GM12878 (cell line): ENCODE data around the gene OLA1. TPM values are rescaled to one million over a fixed set of nuclear protein-coding genes. Genes with fewer than 3 reads are reported as not detected.

ENCODE experiments used
- ATAC-seq: fragments of 200-7000 bp; cut with Tn5 transposase; 3 replicates; pipeline ENCODE4 v1.9.1; 2020; ENCODE audit warnings: mild to moderate bottlenecking, moderate library complexity
- BruUV-seq: library from RNA; stranded (reverse); fragments of 400-500 nt; replicated peaks from 2 replicates; lab custom pipeline; 2021; lab: Mats Ljungman, UMichigan
- CTCF ChIA-PET: fragments of 300-600 bp; sonication (Branson Sonifier 250); formaldehyde crosslinking; extraction: SDS; loops from one replicate; lab custom pipeline; 2021; ENCODE audit warnings: inconsistent platforms; lab: Yijun Ruan, JAX
- POLR2A ChIA-PET: fragments of 350-600 bp; formaldehyde crosslinking; extraction: SDS; loops from one replicate; lab custom pipeline; 2021; ENCODE audit warnings: inconsistent platforms; lab: Charles Lee
- RAD21 ChIA-PET: fragments of 300-600 bp; sonication (Branson Sonifier 250); formaldehyde crosslinking; loops from one replicate; lab custom pipeline; 2023; ENCODE audit warnings: antibody characterized with exemption; ENCODE audit not compliant: unreplicated experiment; lab: Charles Lee
- SMC1A ChIA-PET: fragments of 300-600 bp; sonication (Branson Sonifier 250); formaldehyde crosslinking; loops from one replicate; lab custom pipeline; 2023; ENCODE audit not compliant: unreplicated experiment, uncharacterized antibody; lab: Charles Lee
- DNase-seq: peaks from one replicate; pipeline ENCODE4 v3.0.0-alpha.2; 2011; ENCODE audit warnings: low read depth, low spot score
- FAIRE-seq: peaks from 3 replicates; lab custom pipeline; 2011; peaks lifted over from hg19 to GRCh38; lab: Jason Lieb, UNC
- H2AFZ ChIP-seq: 2 replicates; pipeline ENCODE4 v1.6.0; 2011; ENCODE audit warnings: low read depth, low read length, control low read depth; ENCODE audit not compliant: control insufficient read depth
- H3K27ac ChIP-seq: 2 replicates; pipeline ENCODE4 v1.5.1; 2011; ENCODE audit warnings: control low read depth; ENCODE audit not compliant: control insufficient read depth, insufficient read depth
- H3K27me3 ChIP-seq, 2 experiments: replicated peaks in 1 of 2; 2 replicates each; pipeline versions ENCODE4 v1.6.0 to v1.6.1; 2011; ENCODE audit warnings: low read length in 1 of 2; ENCODE audit not compliant: control insufficient read depth in 2 of 2, insufficient read depth in 2 of 2
- H3K36me3 ChIP-seq, 2 experiments: 2 replicates each; pipeline ENCODE4 v1.5.1; 2011; ENCODE audit warnings: low read length in 1 of 2; ENCODE audit not compliant: control insufficient read depth in 2 of 2, insufficient read depth in 2 of 2
- H3K4me1 ChIP-seq: 2 replicates; pipeline ENCODE4 v1.6.1; 2011; ENCODE audit warnings: mild to moderate bottlenecking, low read length, moderate library complexity, mixed read lengths; ENCODE audit not compliant: control insufficient read depth, insufficient read depth
- H3K4me2 ChIP-seq: 2 replicates; pipeline ENCODE4 v1.6.0; 2011; ENCODE audit warnings: control low read depth; ENCODE audit not compliant: control insufficient read depth, insufficient read depth
- H3K4me3 ChIP-seq: fragments of 200-600 bp; sonication (generic); 2 replicates; pipeline ENCODE4 v1.5.1; 2016
- H3K79me2 ChIP-seq: 2 replicates; pipeline ENCODE4 v1.6.0; 2011; ENCODE audit warnings: low read length; ENCODE audit not compliant: control insufficient read depth, insufficient read depth
- H3K9ac ChIP-seq: 2 replicates; pipeline ENCODE4 v1.8.0; 2011; ENCODE audit warnings: low read length, control low read depth, mixed read lengths; ENCODE audit not compliant: control insufficient read depth, insufficient read depth
- H3K9me3 ChIP-seq: replicated peaks from 3 replicates; pipeline ENCODE4 v1.5.1; 2011; ENCODE audit warnings: mild to moderate bottlenecking, low read length; ENCODE audit not compliant: control insufficient read depth, insufficient read depth
- H4K20me1 ChIP-seq: 2 replicates; pipeline ENCODE4 v1.6.0; 2011; ENCODE audit not compliant: control insufficient read depth, insufficient read depth
- BACH1 ChIP-seq: fragments of 450-650 bp; IDR thresholded peaks from 2 replicates; pipeline ENCODE4 v1.6.1; 2017; ENCODE audit warnings: mild to moderate bottlenecking, borderline replicate concordance
- E4F1 ChIP-seq: fragments of 450-650 bp; IDR thresholded peaks from 2 replicates; pipeline ENCODE4 v1.6.1; 2018; ENCODE audit warnings: borderline replicate concordance, mild to moderate bottlenecking; ENCODE audit not compliant: partially characterized antibody
- JUNB ChIP-seq: IDR thresholded peaks from 2 replicates; pipeline ENCODE4 v1.6.1; 2016; ENCODE audit warnings: antibody characterized with exemption, mild to moderate bottlenecking
- KLF5 ChIP-seq: fragments of 450-650 bp; IDR thresholded peaks from 2 replicates; pipeline ENCODE4 v1.6.1; 2014; ENCODE audit warnings: mild to moderate bottlenecking; ENCODE audit not compliant: partially characterized antibody
- NFYA ChIP-seq: IDR thresholded peaks from 2 replicates; pipeline ENCODE4 v1.6.1; 2011; ENCODE audit warnings: low read depth, mild to moderate bottlenecking, low read length, improper control_type of control experiment, borderline replicate concordance
- POLR2AphosphoS2 ChIP-seq: IDR thresholded peaks from 2 replicates; pipeline ENCODE4 v1.6.1; 2011; ENCODE audit warnings: low read depth, mild to moderate bottlenecking, low read length, improper control_type of control experiment, moderate library complexity
- POLR2AphosphoS5 ChIP-seq: IDR thresholded peaks from 2 replicates; pipeline ENCODE4 v1.6.1; 2011; ENCODE audit warnings: mild to moderate bottlenecking, low read length, inconsistent platforms
- ZBTB40 ChIP-seq: fragments of 450-650 bp; IDR thresholded peaks from 2 replicates; pipeline ENCODE4 v1.6.1; 2016; ENCODE audit warnings: mild to moderate bottlenecking, moderate library complexity, borderline replicate concordance
- ZNF384 ChIP-seq: IDR thresholded peaks from 2 replicates; pipeline ENCODE4 v1.6.1; 2012; ENCODE audit warnings: low read depth, mild to moderate bottlenecking, low read length, improper control_type of control experiment, borderline replicate concordance
- WGBS: methylation state at CpG from one replicate; pipeline ENCODE4 v1.1.6; 2016; ENCODE audit warnings: low lambda C conversion rate; ENCODE audit not compliant: insufficient replicate concordance, insufficient coverage; ENCODE audit errors: missing lambda C conversion rate; 5-methylcytosine and 5-hydroxymethylcytosine counted together
- in situ Hi-C: fragments of 300-500 bp; cut with MboI; formaldehyde crosslinking; loops from 9 replicates; pipeline ENCODE4 v1.14.3; 2018; ENCODE audit warnings: mixed read lengths
- intact Hi-C: fragments of 100-400 bp; cut with micrococcal nuclease; formaldehyde crosslinking; loops from one replicate; pipeline ENCODE4 v1.14.2; 2022; ENCODE audit not compliant: unreplicated experiment
- polyA plus RNA-seq, 11 experiments: library from polyadenylated mRNA; depleted of rRNA in 4 of 11; unstranded in 6 of 11; stranded (reverse) in 5 of 11; fragments of >200 nt; fragmentation: Nextera tagmentation in 4 of 11; fragmentation: Illumina TruSeq in 1 of 11; extraction: Ambion mirVana in 4 of 11; extraction: Trizol in 1 of 11; gene quantifications; 1 replicate in 1 of 11; 2 replicates in 10 of 11; pipeline versions ENCODE4 v1.2.1 to v1.2.3, GENCODE V29; 2011 to 2016; ENCODE audit warnings: inconsistent platforms in 2 of 11, missing spikeins in 2 of 11, low read depth in 1 of 11
- total RNA-seq, 4 experiments: library from RNA; depleted of rRNA in 3 of 4; stranded (reverse); fragments of >200 nt in 3 of 4; fragmentation: Illumina TruSeq in 1 of 4; extraction: Trizol in 1 of 4; gene quantifications; 2 replicates each; pipeline versions ENCODE4 v1.2.1 to v1.2.3, GENCODE V29; 2013 to 2021
- TF ChIP-seq, protein P1 (sequence below): IDR thresholded peaks from 2 replicates; pipeline ENCODE4 v1.6.1; 2011; ENCODE audit warnings: low read depth, mild to moderate bottlenecking, low read length, moderate library complexity, borderline replicate concordance; ENCODE audit errors: extremely low read depth

Gene OLA1
- total and polyA plus RNA-seq, 10 of the 15 experiments (the other 5 are each of a cell fraction or from before 2014, with no cell fraction given): 107 to 238 (median 142) TPM

GRCh38 chr2:174059178-174059883, 189.0 kb downstream of the OLA1 start:
- no TSS peak for BruUV-seq
- Histone ChIP-seq H3K4me1 (no peaks in the 10 kb centered on the region), H3K4me3 (no peak overlapping the region), H3K9ac (no peak overlapping the region), H3K36me3 (no peaks in the 10 kb centered on the region), H4K20me1 (no peaks in the 10 kb centered on the region), H2AFZ (no peak overlapping the region), H3K79me2 (no peaks in the 10 kb centered on the region), H3K9me3 (peaks cover 1% of the 10 kb centered on the region; the same call in 1 of the 3 replicates), H3K27ac (no peak overlapping the region), H3K4me2 (no peak overlapping the region), H3K27me3 (no peaks in the 10 kb centered on the region)
- WGBS: 38% methylated on average over 6 of the region's 6 CpGs
- CTCF ChIA-PET: interaction anchor here (1.7 kb wide), 1 partner anchor 16 kb away, joined by 4 read pairs; no protein-coding TSS in a partner anchor
- RAD21 ChIA-PET: no interaction called here
- SMC1A ChIA-PET: no interaction called here
- in situ Hi-C loops (no loop called here), intact Hi-C loops (no loop called here)
- no peak for DNase-seq
- POLR2A ChIA-PET: no interaction called here
- no peak for TF ChIP-seq ZNF384
- TF ChIP-seq, protein P1, sequence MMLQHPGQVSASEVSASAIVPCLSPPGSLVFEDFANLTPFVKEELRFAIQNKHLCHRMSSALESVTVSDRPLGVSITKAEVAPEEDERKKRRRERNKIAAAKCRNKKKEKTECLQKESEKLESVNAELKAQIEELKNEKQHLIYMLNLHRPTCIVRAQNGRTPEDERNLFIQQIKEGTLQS: no peak
- no peak for TF ChIP-seq KLF5
- no peak for TF ChIP-seq POLR2AphosphoS5
- no peak for TF ChIP-seq BACH1
- TF ChIP-seq NFYA: no peak
- no peak for TF ChIP-seq E4F1
- no peak for TF ChIP-seq ZBTB40
- no peak for TF ChIP-seq POLR2AphosphoS2
- TF ChIP-seq JUNB: no peak
- no peak for FAIRE-seq
- ATAC-seq: no peak
